GM12878 (cell line): ENCODE results near the gene ZNF526. TPM values are rescaled to one million over a fixed set of nuclear protein-coding genes. Genes with fewer than 3 reads are reported as not detected.

Experiments used
- BACH1 ChIP-seq: fragments of 450-650 bp; IDR thresholded peaks from 2 replicates; pipeline ENCODE4 v1.6.1; 2017; ENCODE audit warnings: mild to moderate bottlenecking, borderline replicate concordance
- BMI1 ChIP-seq: fragments of 450-650 bp; IDR thresholded peaks from 2 replicates; pipeline ENCODE4 v1.6.1; 2016; ENCODE audit warnings: mild to moderate bottlenecking, moderate library complexity, borderline replicate concordance
- BRCA1 ChIP-seq: IDR thresholded peaks from 2 replicates; pipeline ENCODE4 v1.6.1; 2011; ENCODE audit warnings: low read depth, low read length, improper control_type of control experiment
- E4F1 ChIP-seq: fragments of 450-650 bp; IDR thresholded peaks from 2 replicates; pipeline ENCODE4 v1.6.1; 2018; ENCODE audit warnings: borderline replicate concordance, mild to moderate bottlenecking; ENCODE audit not compliant: partially characterized antibody
- EED ChIP-seq: sonication (generic); IDR thresholded peaks from 2 replicates; pipeline ENCODE4 v1.6.1; 2016; ENCODE audit warnings: antibody characterized with exemption, low read depth
- EP300 ChIP-seq, 2 experiments: fragments of 150-350 bp in 1 of 2; IDR thresholded peaks; 2 replicates each; pipeline ENCODE4 v1.6.1; 2011 to 2012; ENCODE audit warnings: low read depth in 2 of 2, low read length in 2 of 2, borderline replicate concordance in 1 of 2, improper control_type of control experiment in 1 of 2, inconsistent platforms in 1 of 2; ENCODE audit not compliant: control insufficient read depth in 1 of 2
- EZH2 ChIP-seq: IDR thresholded peaks from 2 replicates; pipeline ENCODE4 v1.6.1; 2012; ENCODE audit warnings: low read depth, mild to moderate bottlenecking, control low read depth, inconsistent platforms, low read length, borderline replicate concordance; ENCODE audit not compliant: control insufficient read depth
- HDGF ChIP-seq: fragments of 450-650 bp; IDR thresholded peaks from 2 replicates; pipeline ENCODE4 v1.6.1; 2016; ENCODE audit warnings: antibody characterized with exemption
- IRF4 ChIP-seq: IDR thresholded peaks from 2 replicates; pipeline ENCODE4 v1.6.1; 2011; ENCODE audit warnings: low read depth, low read length
- IRF5 ChIP-seq: fragments of 450-650 bp; IDR thresholded peaks from 2 replicates; pipeline ENCODE4 v1.6.1; 2017; ENCODE audit warnings: borderline replicate concordance
- LARP7 ChIP-seq: fragments of 450-650 bp; IDR thresholded peaks from 2 replicates; pipeline ENCODE4 v1.6.1; 2017; ENCODE audit warnings: mild to moderate bottlenecking
- MAX ChIP-seq: IDR thresholded peaks from 2 replicates; pipeline ENCODE4 v1.6.1; 2012; ENCODE audit warnings: low read depth, low read length, improper control_type of control experiment
- RAD51 ChIP-seq: fragments of 450-650 bp; IDR thresholded peaks from 2 replicates; pipeline ENCODE4 v1.6.1; 2016; ENCODE audit warnings: moderate library complexity, mild to moderate bottlenecking, inconsistent platforms
- RBBP5 ChIP-seq: fragments of 200-600 bp; sonication (generic); conservative IDR thresholded peaks from 2 replicates; pipeline ENCODE4 v1.6.1; 2016
- SMAD5 ChIP-seq: IDR thresholded peaks from 2 replicates; pipeline ENCODE4 v1.6.1; 2016; ENCODE audit warnings: antibody characterized with exemption, low read depth
- SMARCA5 ChIP-seq: fragments of 450-650 bp; IDR thresholded peaks from 2 replicates; pipeline ENCODE4 v1.6.1; 2017; ENCODE audit warnings: mild to moderate bottlenecking
- TCF3 ChIP-seq: IDR thresholded peaks from 2 replicates; pipeline ENCODE4 v1.6.1; 2012; ENCODE audit warnings: low read depth, mild to moderate bottlenecking, low read length, borderline replicate concordance; ENCODE audit not compliant: insufficient read depth
- YY1 ChIP-seq: IDR thresholded peaks from 2 replicates; pipeline ENCODE4 v1.6.1; 2011; ENCODE audit warnings: low read depth, mild to moderate bottlenecking, low read length
- polyA plus RNA-seq, 11 experiments: library from polyadenylated mRNA; depleted of rRNA in 4 of 11; unstranded in 6 of 11; stranded (reverse) in 5 of 11; fragments of >200 nt; fragmentation: Nextera tagmentation in 4 of 11; fragmentation: Illumina TruSeq in 1 of 11; extraction: Ambion mirVana in 4 of 11; extraction: Trizol in 1 of 11; gene quantifications; 1 replicate in 1 of 11; 2 replicates in 10 of 11; pipeline versions ENCODE4 v1.2.1 to v1.2.3, GENCODE V29; 2011 to 2016; ENCODE audit warnings: inconsistent platforms in 2 of 11, missing spikeins in 2 of 11, low read depth in 1 of 11
- total RNA-seq, 4 experiments: library from RNA; depleted of rRNA in 3 of 4; stranded (reverse); fragments of >200 nt in 3 of 4; fragmentation: Illumina TruSeq in 1 of 4; extraction: Trizol in 1 of 4; gene quantifications; 2 replicates each; pipeline versions ENCODE4 v1.2.1 to v1.2.3, GENCODE V29; 2013 to 2021
- TF ChIP-seq, protein P1 (sequence below): fragments of 450-650 bp; IDR thresholded peaks from 2 replicates; pipeline ENCODE4 v1.6.1; 2017; ENCODE audit warnings: mild to moderate bottlenecking, moderate library complexity
- TF ChIP-seq, protein P2 (sequence below): fragments of 450-650 bp; IDR thresholded peaks from 2 replicates; pipeline ENCODE4 v1.6.1; 2016; ENCODE audit warnings: mild to moderate bottlenecking

Gene ZNF526
- total and polyA plus RNA-seq, 10 of the 15 experiments (the other 5 are each of a cell fraction or from before 2014, with no cell fraction given) = 1.8 to 18.3 (median 5.5) TPM

- TF ChIP-seq EP300 (IDR thresholded peaks at IDR 0.05; ENCODE audit: borderline replicate concordance in 1 of 2, control insufficient read depth in 1 of 2, low read depth in 2 of 2, low read length in 2 of 2) (no peak), LARP7 (peak; percentile 77), SMARCA5 (peak; percentile 40; the same call in 1 of the 2 replicates), IRF4 (peak; percentile 57; the same call in 1 of the 2 replicates), BRCA1 (no peak), RBBP5 (no peak), EED (no peak), E4F1 (peak; percentile 86), RAD51 (peak; percentile 98), YY1 (peak; percentile 91), TCF3 (peak; percentile 64; the same call in 1 of the 2 replicates), HDGF (no peak), BMI1 (no peak), IRF5 (no peak), MAX (peak; percentile 81; the same call in 1 of the 2 replicates), BACH1 (no peak), SMAD5 (no peak; the same call in 1 of the 2 replicates), EZH2 (no peak)
- TF ChIP-seq, protein P1, sequence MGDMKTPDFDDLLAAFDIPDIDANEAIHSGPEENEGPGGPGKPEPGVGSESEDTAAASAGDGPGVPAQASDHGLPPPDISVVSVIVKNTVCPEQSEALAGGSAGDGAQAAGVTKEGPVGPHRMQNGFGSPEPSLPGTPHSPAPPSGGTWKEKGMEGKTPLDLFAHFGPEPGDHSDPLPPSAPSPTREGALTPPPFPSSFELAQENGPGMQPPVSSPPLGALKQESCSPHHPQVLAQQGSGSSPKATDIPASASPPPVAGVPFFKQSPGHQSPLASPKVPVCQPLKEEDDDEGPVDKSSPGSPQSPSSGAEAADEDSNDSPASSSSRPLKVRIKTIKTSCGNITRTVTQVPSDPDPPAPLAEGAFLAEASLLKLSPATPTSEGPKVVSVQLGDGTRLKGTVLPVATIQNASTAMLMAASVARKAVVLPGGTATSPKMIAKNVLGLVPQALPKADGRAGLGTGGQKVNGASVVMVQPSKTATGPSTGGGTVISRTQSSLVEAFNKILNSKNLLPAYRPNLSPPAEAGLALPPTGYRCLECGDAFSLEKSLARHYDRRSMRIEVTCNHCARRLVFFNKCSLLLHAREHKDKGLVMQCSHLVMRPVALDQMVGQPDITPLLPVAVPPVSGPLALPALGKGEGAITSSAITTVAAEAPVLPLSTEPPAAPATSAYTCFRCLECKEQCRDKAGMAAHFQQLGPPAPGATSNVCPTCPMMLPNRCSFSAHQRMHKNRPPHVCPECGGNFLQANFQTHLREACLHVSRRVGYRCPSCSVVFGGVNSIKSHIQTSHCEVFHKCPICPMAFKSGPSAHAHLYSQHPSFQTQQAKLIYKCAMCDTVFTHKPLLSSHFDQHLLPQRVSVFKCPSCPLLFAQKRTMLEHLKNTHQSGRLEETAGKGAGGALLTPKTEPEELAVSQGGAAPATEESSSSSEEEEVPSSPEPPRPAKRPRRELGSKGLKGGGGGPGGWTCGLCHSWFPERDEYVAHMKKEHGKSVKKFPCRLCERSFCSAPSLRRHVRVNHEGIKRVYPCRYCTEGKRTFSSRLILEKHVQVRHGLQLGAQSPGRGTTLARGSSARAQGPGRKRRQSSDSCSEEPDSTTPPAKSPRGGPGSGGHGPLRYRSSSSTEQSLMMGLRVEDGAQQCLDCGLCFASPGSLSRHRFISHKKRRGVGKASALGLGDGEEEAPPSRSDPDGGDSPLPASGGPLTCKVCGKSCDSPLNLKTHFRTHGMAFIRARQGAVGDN = no peak
- TF ChIP-seq, protein P2, sequence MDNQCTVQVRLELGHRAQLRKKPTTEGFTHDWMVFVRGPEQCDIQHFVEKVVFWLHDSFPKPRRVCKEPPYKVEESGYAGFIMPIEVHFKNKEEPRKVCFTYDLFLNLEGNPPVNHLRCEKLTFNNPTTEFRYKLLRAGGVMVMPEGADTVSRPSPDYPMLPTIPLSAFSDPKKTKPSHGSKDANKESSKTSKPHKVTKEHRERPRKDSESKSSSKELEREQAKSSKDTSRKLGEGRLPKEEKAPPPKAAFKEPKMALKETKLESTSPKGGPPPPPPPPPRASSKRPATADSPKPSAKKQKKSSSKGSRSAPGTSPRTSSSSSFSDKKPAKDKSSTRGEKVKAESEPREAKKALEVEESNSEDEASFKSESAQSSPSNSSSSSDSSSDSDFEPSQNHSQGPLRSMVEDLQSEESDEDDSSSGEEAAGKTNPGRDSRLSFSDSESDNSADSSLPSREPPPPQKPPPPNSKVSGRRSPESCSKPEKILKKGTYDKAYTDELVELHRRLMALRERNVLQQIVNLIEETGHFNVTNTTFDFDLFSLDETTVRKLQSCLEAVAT = no peak
These were observed 24.5 kb downstream of the ZNF526 start (continued) for GRCh38 chr19:42244347-42245220.
